GM08714 (cell line): ENCODE results near the gene IL1RN.

Source experiments
- H3K4me3 ChIP-seq: fragments of 200-500 bp; sonication (Bioruptor generic); 2 replicates; pipeline ENCODE4 v1.5.1; 2014; ENCODE audit warnings: mild to moderate bottlenecking, low read length, inconsistent platforms
- ZNF274 ChIP-seq: IDR thresholded peaks from 2 replicates; pipeline ENCODE4 v1.6.1; 2012; ENCODE audit warnings: mild to moderate bottlenecking, low read depth, low read length

Gene IL1RN

DNA sequence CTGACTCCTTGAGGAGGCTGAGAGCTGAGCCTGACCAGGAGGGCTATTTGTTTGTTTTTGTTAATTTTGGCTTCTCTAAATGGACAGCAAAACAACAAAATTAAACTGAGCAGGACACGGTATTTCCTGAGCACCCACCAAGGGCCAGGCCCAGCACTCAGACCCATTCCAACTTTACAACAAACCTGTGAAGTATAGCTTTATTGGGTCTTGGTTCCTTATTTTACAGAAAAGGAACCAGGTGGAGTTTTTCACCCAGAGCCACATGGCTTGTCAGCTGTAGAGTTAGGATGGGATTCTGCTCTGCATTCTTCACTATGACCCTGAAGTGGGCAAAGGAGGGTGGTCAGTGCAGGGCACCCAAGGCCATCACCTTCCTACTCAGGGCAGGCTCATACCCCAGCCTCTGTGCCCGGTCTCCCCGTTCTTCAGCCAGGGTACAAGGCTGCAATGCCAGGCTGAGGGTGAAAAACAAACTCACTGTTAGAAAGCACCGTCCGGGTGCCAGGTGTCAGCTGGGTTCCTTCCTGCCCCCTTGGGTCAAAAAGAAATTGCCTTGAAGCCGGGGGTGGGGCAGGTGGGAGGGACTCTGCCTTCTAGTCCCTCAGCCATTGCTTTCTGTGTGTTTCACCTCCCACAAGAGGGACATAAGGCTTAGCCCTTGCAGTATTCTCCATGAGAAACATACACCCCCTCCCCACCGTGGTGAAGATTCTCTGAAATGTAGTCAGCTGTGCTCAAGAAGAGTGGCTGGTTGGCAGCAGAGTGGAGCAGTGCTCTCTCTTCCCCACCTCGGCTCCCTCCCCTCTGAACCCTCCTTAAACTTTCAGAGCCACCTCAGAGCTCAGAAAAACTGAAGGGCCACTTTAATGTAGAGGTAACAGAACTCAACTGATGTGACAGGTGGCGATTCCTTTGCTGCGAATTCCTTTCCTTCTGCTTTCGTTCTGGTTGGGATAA is 48.6 kb downstream of the IL1RN start:
- TF ChIP-seq ZNF274 = no peak
- peak overlapping the region; percentile 76; the same call in 1 of the 2 replicates for H3K4me3 ChIP-seq

GRCh38 chr2:113176696-113177355 is 49.4 kb downstream of the IL1RN start:
- no peak for TF ChIP-seq ZNF274
- peak overlapping the region; percentile 76; the same call in 1 of the 2 replicates for H3K4me3 ChIP-seq

DNA sequence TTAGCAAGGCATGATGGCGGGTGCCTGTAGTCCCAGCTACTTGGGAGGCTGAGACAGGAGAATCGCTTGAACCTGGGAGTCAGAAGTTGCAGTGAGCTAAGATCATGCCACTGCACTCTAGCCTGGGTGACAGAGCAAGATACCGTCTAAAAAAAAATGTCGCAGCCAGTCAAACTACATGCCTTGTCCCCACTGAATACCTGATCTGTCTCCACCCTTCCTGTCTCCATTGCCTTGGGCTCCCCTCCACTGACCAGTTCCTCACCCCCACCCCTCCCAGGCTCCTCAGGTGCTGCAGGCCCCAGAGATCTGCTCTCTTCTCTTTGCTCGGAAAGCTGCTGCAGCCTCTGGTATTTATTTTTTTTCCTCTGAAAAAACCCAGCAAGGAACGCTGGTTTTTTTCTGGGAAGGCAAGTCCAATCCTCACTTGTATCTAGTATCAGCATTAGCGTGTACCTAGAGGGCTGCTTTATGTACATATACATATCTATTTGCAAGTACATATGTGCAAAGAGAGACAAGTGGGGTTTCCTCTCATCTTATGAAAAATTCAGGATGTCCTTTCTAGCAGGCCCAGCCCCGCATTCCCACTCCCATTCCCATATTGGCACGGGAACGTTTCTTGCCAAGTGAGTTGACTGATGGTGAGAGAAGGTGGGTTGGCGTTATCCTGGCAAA is 50.8 kb downstream of the IL1RN start:
- no peak overlapping the region for H3K4me3 ChIP-seq
- no peak for TF ChIP-seq ZNF274

DNA sequence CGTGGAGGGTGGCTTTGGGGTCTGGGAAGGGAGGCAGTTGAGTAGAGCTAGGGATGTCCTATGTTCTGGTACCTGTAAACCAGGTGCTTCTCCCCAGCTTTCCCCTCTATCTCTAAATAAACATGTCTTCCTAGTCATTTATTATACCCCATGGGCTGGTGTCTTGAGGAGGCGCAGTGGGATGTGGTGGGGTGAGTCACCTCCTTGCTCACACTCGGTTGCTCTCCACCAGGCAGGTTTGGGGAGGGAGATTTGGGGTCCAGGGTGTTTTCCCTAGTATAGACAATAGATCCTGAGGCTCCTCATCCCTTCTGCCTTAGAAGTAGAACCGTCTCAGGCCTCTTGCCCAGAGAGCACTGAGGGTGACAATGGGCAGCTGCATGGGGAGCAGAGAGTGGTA is 51.5 kb downstream of the IL1RN start:
- no peak for TF ChIP-seq ZNF274

DNA sequence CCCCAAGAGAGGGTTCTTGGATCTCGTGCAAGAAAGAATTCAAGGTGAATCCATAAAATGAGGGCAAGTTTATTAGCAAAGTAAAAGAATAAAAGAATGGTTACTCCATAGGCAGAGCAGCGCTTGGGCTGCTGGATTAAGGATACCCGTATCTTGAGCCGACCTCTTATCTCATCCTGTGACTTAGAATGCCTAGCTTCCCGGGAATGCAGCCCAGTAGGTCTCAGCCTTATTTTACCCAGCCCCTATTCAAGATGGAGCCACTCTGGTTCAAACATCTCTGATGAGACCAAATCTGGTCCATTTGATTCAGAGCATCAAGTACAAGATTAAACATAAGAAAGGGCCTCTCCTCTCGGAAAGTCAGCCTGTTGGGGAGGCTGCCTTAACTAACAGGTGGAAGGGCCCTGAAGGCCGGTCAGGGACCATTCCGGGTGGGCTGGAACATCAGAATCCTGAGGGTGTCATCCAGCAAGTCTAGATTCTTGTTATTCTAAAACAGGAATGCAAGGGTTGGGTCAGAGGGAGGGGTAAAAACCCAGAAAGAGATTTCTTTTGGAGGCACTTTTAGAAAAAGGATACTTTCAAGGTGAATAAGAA is 52.1 kb downstream of the IL1RN start:
- H3K4me3 ChIP-seq = no peak overlapping the region
- no peak for TF ChIP-seq ZNF274

More for the DNA sequence above, 51.5 kb downstream of the IL1RN start:
- no peak overlapping the region for H3K4me3 ChIP-seq

DNA sequence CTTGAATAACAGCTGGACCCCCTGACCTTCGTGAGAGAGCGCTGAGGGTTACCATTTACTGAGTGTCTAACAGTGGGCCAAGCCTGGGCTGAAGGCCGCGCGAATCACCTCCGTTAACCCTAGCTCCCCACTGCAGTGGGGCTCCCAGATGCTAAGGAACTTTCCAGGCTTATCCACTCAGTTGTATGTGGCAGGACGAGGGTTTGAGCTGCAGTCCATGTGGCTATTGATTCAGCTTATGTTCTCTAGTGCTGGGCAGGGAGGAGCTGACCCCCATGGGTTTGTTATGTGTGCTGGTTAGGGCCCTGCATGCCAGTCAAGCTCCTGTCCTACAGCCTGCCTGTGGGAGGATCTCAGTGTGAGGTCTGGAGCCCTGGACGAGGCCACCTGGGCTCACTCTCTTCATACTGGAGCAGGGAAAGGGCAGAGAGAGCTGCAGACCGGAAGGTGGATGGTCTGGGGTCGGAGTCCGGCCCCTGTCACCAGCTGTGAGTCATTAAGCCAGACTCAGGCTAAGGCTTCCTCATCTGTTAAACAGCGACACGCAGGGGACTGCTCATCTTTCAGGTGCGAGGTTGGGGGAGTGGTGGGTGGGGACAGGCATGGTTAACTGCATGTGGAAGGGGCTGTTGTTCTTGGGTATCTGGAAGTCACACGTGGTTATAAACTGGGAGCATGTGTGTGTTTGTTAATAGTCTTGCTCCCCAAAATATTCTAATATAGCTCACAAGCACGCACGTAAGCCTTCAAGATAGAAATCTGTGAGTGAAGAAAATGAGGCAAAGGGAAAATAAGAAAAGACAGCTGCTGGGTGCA is 52.9 kb downstream of the IL1RN start:
- TF ChIP-seq ZNF274 = no peak
- H3K4me3 ChIP-seq = no peak overlapping the region

- no peak overlapping the region for H3K4me3 ChIP-seq
- TF ChIP-seq ZNF274 = no peak
These were observed 54.1 kb downstream of the IL1RN start for GRCh38 chr2:113181258-113182051.

DNA sequence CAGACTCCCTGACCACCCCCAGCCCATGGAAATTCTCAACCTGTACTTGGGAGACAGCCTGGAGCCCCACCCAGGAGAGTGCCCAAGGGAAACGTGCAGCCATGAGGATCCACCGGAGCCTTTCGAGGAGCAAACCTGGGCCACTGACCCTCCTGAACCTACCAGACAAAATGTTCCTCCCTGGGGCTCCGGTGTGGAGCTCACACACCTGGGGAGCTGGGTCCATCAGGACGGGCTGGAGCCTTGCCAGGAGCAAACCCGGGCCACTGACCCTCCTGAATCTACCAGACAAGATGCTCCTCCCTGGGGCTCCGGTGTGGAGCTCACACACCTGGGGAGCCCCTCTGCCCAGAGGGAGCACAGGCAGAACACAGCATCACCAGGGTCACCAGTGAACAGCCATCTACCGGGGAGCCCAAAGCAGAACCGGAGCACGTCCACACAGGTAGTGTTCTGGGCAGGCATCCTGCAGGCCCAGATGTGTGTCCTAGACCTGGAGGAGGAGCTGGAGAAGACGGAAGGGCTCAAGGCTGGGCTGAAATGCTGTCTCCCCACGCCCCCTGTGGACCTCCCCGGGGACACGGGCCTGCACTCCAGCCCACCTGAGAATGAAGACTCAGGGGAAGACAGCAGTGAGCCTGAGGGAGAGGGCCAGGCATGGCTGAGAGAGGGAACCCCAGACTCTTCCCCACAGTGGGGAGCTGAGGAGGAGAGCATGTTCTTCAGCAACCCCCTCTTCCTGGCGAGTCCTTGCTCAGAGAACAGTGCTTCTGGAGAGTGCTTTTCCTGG is 55.3 kb downstream of the IL1RN start:
- no peak overlapping the region for H3K4me3 ChIP-seq
- TF ChIP-seq ZNF274 = no peak

GRCh38 chr2:113183264-113183663 is 55.9 kb downstream of the IL1RN start:
- no peak overlapping the region for H3K4me3 ChIP-seq
- TF ChIP-seq ZNF274 = no peak
